GM18511 (cell line): ENCODE data around the gene EEF2K.

ENCODE experiments used
- ATAC-seq: cut with Tn5 transposase; IDR thresholded peaks from one replicate; pipeline ENCODE4 v1.9.1; 2021; ENCODE audit warnings: mild to moderate bottlenecking, moderate library complexity; ENCODE audit not compliant: unreplicated experiment

Gene EEF2K

DNA sequence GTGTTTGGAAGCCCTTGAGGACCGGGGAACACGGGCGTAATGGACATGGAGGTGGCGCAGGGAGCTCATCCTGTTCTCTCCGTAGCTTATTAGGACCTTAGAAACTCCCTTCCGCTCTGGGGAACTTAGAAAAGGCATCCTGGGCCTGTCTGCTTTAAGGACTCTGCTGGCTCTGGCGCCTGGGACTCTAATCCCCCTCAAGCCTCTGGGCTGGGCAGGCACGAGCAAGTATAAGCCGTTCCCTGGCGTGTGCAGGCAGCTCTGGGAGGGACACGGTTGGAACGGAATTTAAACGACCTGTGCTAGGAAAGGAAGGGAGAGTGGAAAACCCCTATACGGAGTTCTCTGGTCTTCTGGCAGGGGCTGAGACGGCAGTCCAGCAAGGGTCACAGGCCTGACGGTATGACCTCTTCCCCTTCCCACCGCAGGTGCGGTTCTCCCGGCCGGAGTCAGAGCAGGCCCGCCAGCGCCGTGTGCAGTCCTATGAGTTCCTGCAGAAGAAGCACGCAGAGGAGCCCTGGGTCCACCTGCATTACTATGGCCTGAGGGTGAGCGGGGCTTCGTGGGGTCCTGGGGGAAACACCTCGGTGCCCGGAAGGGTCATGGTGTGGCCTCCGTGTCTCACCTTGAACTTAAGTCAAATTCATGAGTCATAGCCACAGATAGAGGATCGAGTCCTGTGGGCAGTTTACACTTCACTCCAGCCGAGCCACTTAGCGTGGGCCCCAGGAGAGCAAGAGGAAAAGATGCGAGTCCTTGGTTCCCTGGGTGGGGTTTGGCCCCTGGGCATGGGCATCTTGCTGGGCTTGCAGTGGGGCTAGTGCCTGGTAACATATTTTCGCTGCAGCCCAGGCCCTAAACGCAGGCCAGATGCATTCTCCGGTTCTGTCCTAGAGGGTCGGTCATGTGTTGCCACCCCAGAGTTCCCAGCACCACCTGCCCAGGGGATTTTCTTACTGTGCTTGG is 108.9 kb downstream of the EEF2K start:
- ATAC-seq, result no peak

DNA sequence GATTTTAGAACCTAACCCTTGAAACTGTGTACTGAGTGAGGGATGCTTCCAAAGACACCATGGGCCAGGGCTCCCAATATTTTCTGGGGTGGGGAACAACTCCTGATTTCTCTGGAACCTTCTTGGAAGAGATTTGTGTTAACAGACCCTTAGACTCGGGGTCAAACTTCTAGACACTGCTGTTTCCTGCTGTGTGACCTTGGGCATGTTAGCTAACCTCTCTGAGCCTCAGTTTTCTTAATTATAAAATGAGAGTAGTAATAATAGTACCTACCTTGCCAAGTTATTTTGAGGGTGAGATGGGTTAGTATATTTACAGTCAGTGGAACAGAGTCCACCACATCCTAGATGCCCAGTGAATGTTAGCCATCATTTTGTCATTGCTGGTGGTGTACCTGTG is 109.9 kb downstream of the EEF2K start:
- no peak for ATAC-seq

DNA sequence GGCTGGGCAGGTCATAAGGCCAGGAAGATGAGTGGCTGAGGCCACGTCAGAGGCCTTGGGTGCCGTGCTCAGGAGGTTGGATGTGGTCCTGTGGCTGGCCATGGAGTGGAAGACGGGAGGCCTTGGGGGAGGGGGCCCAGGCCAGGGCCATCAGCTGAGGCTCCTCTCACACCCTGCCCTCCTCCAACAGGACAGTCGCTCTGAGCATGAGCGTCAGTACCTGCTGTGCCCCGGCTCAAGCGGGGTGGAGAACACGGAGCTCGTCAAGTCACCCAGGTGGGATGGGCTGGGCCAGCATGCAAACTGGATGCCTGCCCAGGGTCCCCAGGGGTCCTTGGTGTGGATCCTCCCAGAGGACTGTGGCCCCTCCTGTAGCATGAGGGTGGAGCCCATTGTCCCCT is 110.3 kb downstream of the EEF2K start:
- ATAC-seq, result no peak

DNA sequence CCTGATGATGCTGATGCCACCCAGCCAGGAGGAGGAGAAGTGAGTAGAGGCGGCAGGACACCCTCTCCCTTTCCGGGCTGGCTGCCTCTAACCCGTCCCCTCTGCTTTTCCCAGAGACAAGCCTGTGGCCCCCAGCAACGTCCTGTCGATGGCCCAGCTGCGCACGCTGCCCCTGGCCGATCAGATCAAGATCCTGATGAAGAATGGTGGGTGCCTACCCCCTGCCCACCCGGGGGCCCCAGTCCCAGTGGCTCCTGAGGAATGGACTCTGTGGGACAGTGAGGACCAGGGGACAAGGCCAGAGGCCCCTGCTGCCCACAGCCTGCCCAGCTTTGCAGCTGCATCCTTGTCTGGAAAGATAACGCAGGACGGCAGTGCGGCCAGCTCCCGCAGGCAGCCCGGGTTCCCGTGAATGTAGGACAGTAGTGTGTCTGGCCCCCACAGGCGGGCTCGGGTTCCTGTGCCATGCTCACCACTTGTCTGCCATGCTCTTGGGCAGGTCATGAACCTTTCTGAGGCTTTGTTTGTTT is 111.0 kb downstream of the EEF2K start:
- ATAC-seq, result no peak

DNA sequence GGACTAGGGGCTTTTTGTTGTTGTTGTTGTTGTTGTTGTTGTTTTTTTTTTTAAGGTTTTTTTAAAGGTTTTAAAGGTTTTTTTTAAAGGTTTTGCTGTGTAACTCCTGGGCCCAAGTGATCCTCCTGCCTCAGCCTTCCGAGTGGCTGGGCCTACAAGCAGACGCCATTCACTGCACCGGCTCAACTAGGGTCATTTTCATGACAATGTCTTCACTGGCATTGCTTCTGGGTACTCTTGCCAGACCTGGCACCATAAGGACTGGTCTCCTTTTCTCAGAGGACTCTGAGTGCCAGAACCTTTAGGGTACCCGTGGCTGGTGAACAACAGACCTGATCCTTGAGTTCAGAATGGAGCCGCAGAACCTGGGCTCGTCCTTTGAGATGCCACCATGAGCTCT is 111.5 kb downstream of the EEF2K start:
- ATAC-seq, result no peak

DNA sequence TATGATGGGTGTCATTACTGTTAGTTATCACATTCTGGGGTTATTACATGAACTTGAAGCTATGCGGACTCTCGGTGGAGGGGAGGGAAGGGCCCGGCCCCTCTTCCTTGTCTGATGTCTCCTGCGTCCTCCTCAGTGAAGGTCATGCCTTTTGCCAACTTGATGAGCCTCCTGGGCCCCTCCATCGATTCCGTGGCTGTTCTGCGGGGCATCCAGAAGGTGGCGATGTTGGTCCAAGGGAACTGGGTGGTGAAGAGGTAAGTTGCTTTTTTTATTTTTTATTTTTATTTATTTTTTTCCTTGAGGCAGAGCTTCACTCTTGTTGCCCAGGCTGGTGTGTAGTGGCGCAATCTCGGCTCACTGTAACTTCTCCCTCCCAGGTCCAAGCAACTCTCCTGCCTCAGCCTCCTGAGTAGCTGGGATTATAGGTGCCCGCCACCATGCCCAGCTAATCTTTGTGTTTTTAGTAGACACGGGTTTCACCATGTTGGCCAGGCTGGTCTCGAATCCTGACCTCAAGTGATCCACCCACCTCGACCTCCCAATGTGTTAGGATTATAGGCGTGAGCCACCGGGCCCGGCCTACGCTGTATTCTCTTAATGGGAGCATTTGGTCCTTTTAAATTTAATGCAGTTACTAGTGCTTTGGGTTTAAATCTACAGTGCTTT is 112.7 kb downstream of the EEF2K start:
- ATAC-seq, result no peak

DNA sequence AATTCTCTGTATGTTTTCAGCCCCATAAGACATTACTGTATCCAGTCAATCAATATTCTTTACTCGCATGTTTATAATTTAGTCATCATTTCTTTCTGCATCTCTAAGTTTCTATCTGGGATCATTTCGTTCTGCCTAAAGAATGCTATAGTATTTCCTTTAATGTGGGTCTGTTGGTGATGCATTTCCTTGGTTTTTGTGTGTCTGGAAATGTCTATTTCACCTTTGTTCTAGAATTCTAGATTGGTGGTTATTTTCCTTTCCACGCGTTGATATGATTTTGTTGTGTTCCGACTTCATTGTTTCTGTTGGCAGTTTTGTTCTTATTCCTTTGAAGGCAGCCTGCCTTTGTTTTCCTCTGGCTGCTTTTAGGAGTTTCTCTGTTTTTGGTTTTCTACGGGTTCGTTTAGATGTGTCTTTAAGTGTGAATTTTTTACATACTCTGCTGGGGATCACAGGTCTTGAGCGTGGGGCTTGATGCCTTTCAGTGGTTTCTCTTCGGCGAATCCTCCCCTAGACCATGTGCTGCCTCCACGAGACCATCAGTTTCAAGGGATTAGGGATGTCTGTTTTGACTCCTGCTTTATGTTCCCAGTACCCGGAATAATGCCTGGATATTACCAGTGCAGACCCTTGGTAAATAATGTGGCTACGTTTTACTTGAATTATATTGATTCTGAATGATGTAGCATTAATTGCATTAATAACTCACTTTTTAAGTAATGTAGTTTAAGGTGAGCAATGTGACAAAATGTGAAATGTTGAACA is 114.7 kb downstream of the EEF2K start:
- no peak for ATAC-seq

DNA sequence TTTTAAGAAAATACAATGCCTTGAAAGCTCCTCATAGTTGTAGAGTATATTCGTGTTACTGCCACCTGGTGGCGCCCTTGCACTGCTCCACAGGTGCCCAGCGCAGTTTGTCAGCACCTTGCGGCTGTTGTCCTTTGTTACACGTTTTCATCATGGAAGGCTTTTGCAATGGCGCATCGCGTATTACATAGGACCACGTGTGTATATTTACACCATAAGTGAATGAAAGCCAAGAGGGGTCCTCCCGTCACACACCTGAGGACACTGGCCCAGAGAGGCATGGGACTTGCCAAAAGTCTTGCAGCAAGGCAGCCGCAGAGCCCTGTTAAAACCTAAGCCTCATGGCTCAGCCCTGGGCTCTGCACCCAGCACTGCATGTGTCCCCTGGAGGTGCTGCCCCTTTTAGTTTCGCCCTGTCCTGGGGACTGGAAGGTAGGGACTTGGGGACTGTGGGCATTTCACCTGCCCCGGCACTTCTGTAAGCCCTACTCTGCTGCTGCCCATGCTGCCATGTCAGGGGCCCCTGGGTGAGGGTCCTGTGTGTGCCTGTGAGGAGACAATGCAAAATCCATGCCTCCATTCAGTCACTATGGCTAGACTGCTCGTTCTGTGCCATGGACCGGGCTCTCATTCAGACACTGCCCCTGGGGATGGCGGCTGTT is 115.4 kb downstream of the EEF2K start:
- ATAC-seq, result no peak

DNA sequence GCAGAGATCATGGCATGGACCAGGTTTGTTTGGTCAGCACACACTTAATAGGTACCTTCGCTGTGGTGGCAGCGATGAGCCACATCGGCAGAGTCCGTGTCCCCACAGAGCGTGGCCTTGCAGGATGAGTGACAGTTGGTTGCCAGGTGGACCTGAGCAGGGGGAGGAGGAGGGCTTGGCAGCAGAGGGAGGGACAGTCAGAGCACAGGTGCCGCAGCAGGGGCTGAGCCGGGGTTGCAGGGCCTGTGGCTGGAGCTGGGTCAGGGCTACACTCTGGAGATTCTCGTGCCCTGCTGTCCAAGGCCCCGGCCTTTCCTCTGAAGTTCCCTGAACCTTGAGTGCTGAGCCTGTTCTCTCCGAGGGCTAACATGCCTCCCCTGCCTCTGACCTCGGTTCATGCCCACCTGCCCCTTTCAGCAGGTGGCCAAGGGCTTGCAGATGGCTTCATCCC is 116.0 kb downstream of the EEF2K start:
- no peak for ATAC-seq

DNA sequence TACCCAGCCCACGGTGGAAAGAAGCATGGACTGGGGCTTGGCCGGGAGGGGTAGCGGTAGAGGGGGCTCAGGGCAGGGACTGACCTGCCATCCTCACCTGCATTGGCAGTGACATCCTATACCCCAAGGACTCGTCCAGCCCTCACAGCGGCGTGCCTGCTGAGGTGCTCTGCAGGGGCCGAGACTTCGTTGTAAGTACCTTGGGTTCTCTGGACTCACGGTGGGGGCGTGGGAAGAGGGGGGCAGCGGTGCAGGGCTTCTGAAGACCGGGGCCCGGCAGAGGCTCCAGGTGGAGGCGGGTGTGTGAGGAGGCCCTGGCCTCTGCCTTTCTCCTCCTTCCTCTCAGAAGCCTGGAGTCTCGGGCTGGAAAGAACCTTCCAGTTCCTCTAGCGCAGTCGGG is 116.7 kb downstream of the EEF2K start:
- ATAC-seq, result no peak

DNA sequence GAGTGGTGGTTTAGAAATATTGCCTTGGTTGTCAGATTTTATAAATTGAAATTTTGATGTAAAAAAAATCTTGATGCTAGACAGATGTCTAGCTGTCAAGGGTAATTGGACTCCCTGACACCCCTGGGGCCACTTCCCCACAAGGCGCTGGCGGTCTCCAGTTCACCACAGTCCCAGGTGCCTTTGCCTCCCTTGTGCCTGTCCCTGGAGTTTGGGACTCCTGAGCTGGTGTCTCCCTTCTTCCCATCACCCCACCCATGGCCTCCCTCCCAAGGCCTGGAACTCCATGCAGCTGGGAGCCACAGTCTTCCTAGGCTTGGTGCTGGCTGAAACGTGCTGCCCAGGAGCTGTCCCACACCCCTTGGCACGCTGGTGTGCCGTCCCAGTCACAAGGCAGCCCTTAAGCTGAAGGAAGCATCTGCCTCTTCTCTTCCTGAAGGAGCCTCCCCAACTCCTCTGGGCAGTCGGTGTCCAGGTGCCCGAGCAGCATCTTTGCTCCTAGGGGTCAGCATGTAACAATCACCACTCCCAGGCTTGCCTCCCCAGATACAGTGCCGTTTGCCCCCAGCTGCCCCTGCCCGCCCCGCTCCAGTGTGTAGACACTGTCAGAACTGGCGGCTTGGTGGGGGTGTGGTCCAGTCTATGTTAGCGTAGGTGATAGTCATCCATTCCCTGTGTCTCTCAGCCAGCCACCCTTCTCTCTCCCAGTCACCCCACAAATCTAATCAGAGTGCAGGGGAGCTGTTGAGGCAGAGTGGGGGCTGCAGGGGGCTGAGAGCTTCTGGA is 117.3 kb downstream of the EEF2K start:
- no peak for ATAC-seq

DNA sequence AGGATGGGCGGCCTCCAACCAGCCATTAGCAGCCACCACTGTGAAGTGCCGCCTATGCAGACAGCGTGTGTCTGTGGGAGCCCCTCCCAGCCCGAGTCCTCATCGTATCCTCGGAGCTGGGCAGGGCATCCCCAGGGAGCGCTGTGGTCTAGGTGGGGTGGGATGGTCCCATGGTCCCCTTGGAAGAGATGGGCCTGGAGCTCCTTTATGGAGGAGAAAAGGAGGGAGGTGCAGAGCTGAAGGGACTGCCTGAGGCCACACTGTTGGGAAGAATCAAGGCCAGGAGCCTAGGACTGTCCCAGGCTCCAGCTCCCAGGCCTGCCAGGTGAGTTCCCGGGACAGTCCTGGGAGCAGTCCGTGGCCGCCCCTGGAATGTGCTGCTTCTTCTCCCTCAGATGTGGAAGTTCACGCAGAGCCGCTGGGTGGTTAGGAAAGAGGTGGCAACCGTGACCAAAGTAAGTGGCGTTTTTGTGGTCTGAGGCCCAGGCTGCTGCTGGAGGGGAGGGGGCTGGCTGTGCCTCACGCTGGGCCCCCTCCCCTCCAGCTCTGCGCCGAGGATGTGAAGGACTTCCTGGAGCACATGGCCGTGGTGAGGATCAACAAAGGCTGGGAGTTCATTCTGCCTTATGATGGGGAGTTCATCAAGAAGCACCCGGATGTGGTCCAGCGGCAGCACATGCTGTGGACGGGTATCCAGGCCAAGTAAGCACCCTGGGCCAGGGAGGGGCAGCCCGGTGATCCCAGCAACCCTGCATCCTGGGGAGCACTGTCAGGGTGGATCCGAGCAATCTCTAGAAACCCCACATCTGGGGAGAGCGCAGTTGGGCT is 118.1 kb downstream of the EEF2K start:
- ATAC-seq, result no peak

DNA sequence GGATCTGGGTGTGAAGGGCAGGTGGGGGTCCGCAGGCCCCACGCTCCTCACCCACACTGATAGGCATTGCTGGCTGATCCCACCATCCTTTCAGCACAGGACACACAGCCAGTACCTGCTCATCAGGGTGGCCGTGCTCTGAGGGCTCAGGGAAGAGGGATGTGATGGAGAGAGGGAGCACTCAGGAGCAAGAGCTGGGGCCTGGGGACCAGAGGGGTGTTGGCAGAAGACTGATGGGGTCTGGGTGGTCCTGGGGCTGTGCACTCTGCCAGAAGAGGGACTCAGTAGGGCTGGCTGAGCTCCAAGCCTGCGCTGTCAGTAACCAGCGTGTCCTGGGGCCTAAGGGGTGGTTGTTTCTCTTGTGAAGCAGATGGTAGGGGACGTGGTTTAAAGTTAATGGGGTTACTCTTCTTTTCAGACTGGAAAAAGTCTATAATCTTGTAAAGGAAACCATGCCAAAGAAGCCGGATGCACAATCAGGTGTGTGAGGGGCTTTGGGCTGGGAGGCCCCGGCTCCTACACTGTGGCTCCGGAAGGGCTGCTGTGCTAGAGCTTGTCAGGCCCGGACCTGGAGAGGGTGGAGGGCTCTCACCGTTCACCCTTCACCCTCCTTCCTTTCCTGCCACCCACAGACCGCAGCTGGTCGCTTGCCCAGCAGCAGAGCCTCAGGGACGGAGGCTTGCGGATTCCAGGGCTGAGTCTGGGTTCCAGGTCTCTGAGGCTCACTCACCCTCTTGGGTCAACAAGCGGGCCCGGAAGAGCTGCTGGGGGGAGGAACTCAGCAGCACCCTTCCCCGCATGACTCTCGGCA is 118.9 kb downstream of the EEF2K start:
- no peak for ATAC-seq

DNA sequence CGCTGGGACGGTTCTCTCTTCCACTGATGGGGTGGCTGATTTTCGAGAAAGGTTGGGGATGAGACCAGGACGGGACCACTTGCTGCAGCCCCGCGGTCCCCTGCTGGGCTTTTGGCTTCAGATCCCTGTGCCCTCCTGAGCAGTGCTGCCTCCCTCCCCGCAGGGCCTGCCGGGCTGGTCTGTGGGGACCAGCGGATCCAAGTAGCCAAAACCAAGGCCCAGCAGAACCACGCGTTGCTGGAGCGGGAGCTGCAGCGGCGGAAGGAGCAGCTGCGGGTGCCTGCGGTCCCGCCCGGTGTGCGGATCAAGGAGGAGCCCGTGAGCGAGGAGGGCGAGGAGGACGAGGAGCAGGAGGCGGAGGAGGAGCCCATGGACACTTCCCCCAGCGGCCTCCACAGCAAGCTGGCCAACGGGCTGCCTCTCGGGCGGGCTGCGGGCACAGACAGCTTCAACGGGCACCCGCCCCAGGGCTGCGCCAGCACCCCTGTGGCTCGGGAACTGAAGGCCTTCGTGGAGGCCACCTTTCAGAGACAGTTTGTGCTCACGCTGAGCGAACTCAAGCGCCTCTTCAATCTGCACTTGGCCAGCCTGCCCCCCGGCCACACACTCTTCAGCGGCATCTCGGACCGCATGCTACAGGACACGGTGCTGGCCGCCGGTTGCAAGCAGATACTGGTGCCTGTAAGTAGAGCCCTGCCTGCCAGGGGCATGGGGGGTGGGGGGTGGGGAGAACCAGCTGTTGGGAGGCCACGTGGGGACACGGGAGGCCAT is 119.7 kb downstream of the EEF2K start:
- no peak for ATAC-seq

DNA sequence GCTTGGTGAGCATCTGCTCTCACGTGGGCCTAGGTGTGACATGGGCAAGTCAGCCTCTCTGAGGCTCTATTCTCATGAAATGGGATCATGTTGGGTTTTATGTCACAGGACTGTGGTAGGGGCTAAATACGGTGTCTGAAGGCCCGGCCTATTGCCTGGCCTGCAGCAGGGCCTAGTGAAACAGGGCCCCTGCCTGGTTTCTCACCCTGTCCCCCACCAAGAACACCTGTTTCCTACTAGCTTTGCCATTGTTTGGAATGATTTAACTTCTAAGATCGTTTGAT is 120.2 kb downstream of the EEF2K start:
- no peak for ATAC-seq

DNA sequence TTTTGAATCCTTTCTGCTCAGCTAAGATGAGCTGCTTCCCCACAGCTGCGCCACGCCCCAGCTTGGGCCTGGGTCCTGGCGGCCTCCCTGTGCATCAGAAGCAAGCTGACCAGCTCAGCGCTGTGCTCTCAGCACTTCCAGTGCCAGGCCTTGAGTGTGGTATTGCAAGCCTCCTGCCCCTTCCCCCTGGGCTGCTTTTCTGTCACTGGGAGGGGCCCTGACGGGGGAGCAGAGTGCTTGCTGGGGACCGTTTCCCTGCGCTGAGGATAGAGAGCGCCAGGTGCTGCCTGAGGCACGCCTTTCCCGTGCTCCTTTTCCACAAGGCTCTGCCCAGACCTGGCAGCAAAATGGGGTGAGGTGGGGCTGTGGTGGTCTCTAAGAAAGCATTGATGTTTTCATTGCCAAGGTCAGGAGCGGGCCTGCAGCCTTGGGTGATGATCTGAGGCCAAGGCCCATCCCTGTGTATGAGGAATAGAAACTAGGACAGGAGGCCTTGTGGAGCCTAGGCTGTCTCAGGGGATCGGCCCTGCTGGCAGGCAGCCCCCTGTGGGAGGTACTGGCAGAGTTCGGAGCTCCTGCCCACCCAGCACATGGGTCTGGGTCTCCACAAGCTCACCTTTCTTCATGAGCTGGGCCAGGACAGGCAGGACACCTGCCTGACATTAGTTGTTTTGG is 120.8 kb downstream of the EEF2K start:
- ATAC-seq, result no peak

DNA sequence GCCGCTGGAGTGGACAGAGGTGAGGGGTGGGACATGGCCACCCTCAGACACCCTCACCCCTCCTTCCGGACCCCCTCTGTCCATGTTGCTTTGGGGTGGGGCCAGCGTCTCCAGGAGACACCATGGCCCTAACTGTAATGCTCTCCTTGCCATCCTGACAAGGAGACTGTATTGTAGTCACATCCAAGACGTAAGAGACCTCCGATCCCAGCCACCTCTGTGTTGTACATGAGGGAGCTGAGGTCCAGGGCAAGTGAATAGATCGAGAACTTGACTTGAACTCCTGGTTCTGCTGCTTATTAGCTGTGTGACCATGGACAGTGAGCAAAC is 121.3 kb downstream of the EEF2K start:
- no peak for ATAC-seq
